MCF 10A (cell line): ENCODE measurements around the gene ACACA. TPM values are rescaled to one million over a fixed set of nuclear protein-coding genes. Genes with fewer than 3 reads are reported as not detected.
A peak's percentile ranks its signal among the peaks of the same experiment; 100 is the strongest.
"Not testable (repeated sequence)": the region's sequence is repeated elsewhere in the genome, so short reads cannot be mapped to it uniquely, and the experiment has no call there.

Experiments used
- BruUV-seq: library from RNA; stranded (reverse); fragments of 400-500 nt; replicated peaks from 2 replicates; lab custom pipeline; 2021; lab: Mats Ljungman, UMichigan
- CTCF ChIA-PET: fragments of 300-600 bp; sonication (Branson Sonifier 250); formaldehyde crosslinking; extraction: SDS; loops from one replicate; lab custom pipeline; 2021; ENCODE audit warnings: antibody characterized with exemption, inconsistent platforms; lab: Yijun Ruan, JAX
- POLR2A ChIA-PET: fragments of 300-600, 350-650 bp; sonication (Branson Sonifier 250); formaldehyde crosslinking; extraction: SDS; loops from one replicate; lab custom pipeline; 2020; ENCODE audit warnings: antibody characterized with exemption, inconsistent platforms; lab: Yijun Ruan, JAX
- DNase-seq: peaks from one replicate; pipeline ENCODE4 v3.0.0-alpha.2; 2018; ENCODE audit not compliant: unreplicated experiment
- H3K27ac Mint-ChIP-seq: one replicate; pipeline ENCODE4 v1.8.0; 2022; ENCODE audit warnings: mild to moderate bottlenecking, low read depth, mixed read lengths; ENCODE audit not compliant: unreplicated experiment
- H3K27me3 Mint-ChIP-seq: one replicate; pipeline ENCODE4 v1.8.0; 2022; ENCODE audit warnings: mixed read lengths; ENCODE audit not compliant: insufficient read depth, unreplicated experiment
- H3K36me3 Mint-ChIP-seq: one replicate; pipeline ENCODE4 v1.8.0; 2022; ENCODE audit warnings: mild to moderate bottlenecking, moderate library complexity, mixed read lengths; ENCODE audit not compliant: insufficient read depth, unreplicated experiment
- H3K4me1 Mint-ChIP-seq: one replicate; pipeline ENCODE4 v1.8.0; 2022; ENCODE audit warnings: mixed read lengths; ENCODE audit not compliant: insufficient read depth, unreplicated experiment
- H3K4me3 Mint-ChIP-seq: one replicate; pipeline ENCODE4 v1.8.0; 2022; ENCODE audit warnings: mild to moderate bottlenecking, moderate library complexity, mixed read lengths; ENCODE audit not compliant: unreplicated experiment
- H3K9me3 Mint-ChIP-seq: one replicate; pipeline ENCODE4 v1.8.0; 2022; ENCODE audit warnings: mixed read lengths; ENCODE audit not compliant: unreplicated experiment
- CTCF ChIP-seq: fragments of 200-600 bp; IDR thresholded peaks from one replicate; pipeline ENCODE4 v1.8.0; 2022; ENCODE audit warnings: antibody characterized with exemption, mild to moderate bottlenecking; ENCODE audit not compliant: unreplicated experiment
- intact Hi-C: fragments of 100-400 bp; cut with micrococcal nuclease; formaldehyde crosslinking; loops from 2 replicates; pipeline ENCODE4 v1.14.1; 2022
- total RNA-seq: library from RNA; stranded (reverse); gene quantifications from 2 replicates; pipeline ENCODE4 v1.2.3, GENCODE V29; 2022

ACACA gene
- total RNA-seq, 1 experiment from 2014 or later, result 100 TPM

GRCh38 chr17:37446027-37446426 lies 39.4 kb upstream of the ACACA start:
- ChIA-PET CTCF (interaction anchor here (0.7 to 0.8 kb wide), 2 partner anchors 21 to 37 kb away, joined by 3 to 8 read pairs; no protein-coding TSS in a partner anchor), POLR2A (interaction anchor here (1.0 to 3.8 kb wide), 7 partner anchors 9 to 45 kb away, joined by 3 to 27 read pairs (median 10); no protein-coding TSS in a partner anchor)
- Mint-ChIP-seq H3K27me3 (no peaks in the 10 kb centered on the region), H3K9me3 (no peaks in the 10 kb centered on the region), H3K36me3 (peaks cover 64% of the 10 kb centered on the region), H3K27ac (no peak overlapping the region), H3K4me1 (peaks cover 22% of the 10 kb centered on the region), H3K4me3 (no peak overlapping the region)
- DNase-seq, result peak; percentile 63
- intact Hi-C loops, result loop anchor here (5.0 kb wide), 1 partner anchor 46 kb away; no protein-coding TSS in a partner anchor
- no peak for TF ChIP-seq CTCF
- BruUV-seq, result no TSS peak

GRCh38 chr17:37441369-37442014 lies 34.9 kb upstream of the ACACA start:
- DNase-seq, H3K27me3 Mint-ChIP-seq, H3K4me1 Mint-ChIP-seq, H3K9me3 Mint-ChIP-seq, intact Hi-C loops, H3K4me3 Mint-ChIP-seq, BruUV-seq, H3K27ac Mint-ChIP-seq: not testable (repeated sequence)
- H3K36me3 Mint-ChIP-seq, result peaks cover 82% of the 10 kb centered on the region
- ChIA-PET CTCF (interaction anchor here (0.6 kb wide), 2 partner anchors 56 to 59 kb away, joined by 3 read pairs; no protein-coding TSS in a partner anchor), POLR2A (interaction anchor here (0.6 to 3.1 kb wide), 4 partner anchors 9 to 204 kb away, joined by 3 to 11 read pairs (median 4); no protein-coding TSS in a partner anchor)

- no TSS peak for BruUV-seq
- Mint-ChIP-seq H3K4me3 (no peak overlapping the region), H3K27me3 (no peaks in the 10 kb centered on the region), H3K36me3 (peaks cover 85% of the 10 kb centered on the region), H3K4me1 (no peaks in the 10 kb centered on the region), H3K9me3 (no peaks in the 10 kb centered on the region), H3K27ac (no peak overlapping the region)
- POLR2A ChIA-PET, result interaction anchor here (0.7 to 3.1 kb wide), 3 partner anchors 10 to 130 kb away, joined by 3 to 11 read pairs (median 3); no protein-coding TSS in a partner anchor
- no peak for DNase-seq
- CTCF ChIA-PET, result interaction anchor here (0.6 to 0.7 kb wide), 3 partner anchors 11 to 784 kb away, joined by 3 read pairs; no protein-coding TSS in a partner anchor
- no peak for TF ChIP-seq CTCF
- intact Hi-C loops, result no loop called here
Observed at GRCh38 chr17:37440424-37440823, 33.8 kb upstream of the ACACA start.

- no peak for DNase-seq
- no peaks in the 10 kb centered on the region for H3K9me3 Mint-ChIP-seq
- POLR2A ChIA-PET, result interaction anchor here (1.4 to 2.6 kb wide), 5 partner anchors 8 to 53 kb away, joined by 4 to 10 read pairs (median 8); no protein-coding TSS in a partner anchor
- H3K27ac Mint-ChIP-seq, result peak overlapping the region; percentile 49
- no peaks in the 10 kb centered on the region for H3K27me3 Mint-ChIP-seq
- no peaks in the 10 kb centered on the region for H3K4me1 Mint-ChIP-seq
- CTCF ChIA-PET, result interaction anchor here (0.6 to 2.1 kb wide), 5 partner anchors 9 to 31 kb away, joined by 3 to 6 read pairs (median 5); no protein-coding TSS in a partner anchor
- H3K36me3 Mint-ChIP-seq, result peaks cover 72% of the 10 kb centered on the region
- no peak for TF ChIP-seq CTCF
- no TSS peak for BruUV-seq
- H3K4me3 Mint-ChIP-seq, result no peak overlapping the region
- intact Hi-C loops, result no loop called here
Observed at GRCh38 chr17:37438141-37438540, 31.5 kb upstream of the ACACA start.
